Type B pancreatic cell (in vitro differentiated cells): ENCODE data around the gene THSD4. TPM values are rescaled to one million over a fixed set of nuclear protein-coding genes. Genes with fewer than 3 reads are reported as not detected.
"Not testable (repeated sequence)": the region's sequence is repeated elsewhere in the genome, so short reads cannot be mapped to it uniquely, and the experiment has no call there.

Experiments used
- DNase-seq: peaks from one replicate; pipeline ENCODE4 v3.0.0; 2021; ENCODE audit warnings: mixed read lengths; ENCODE audit not compliant: unreplicated experiment; ENCODE audit errors: extremely low spot score
- H3K27ac Mint-ChIP-seq: 2 replicates; pipeline ENCODE4 v1.8.0; 2021; ENCODE audit warnings: mild to moderate bottlenecking, mixed read lengths
- H3K27me3 Mint-ChIP-seq: 2 replicates; pipeline ENCODE4 v1.8.0; 2021; ENCODE audit warnings: mixed read lengths
- H3K36me3 Mint-ChIP-seq: 2 replicates; pipeline ENCODE4 v1.8.0; 2021; ENCODE audit warnings: mixed read lengths
- H3K4me1 Mint-ChIP-seq: one replicate; pipeline ENCODE4 v1.8.0; 2021; ENCODE audit warnings: mixed read lengths; ENCODE audit not compliant: unreplicated experiment
- H3K4me3 Mint-ChIP-seq: 2 replicates; pipeline ENCODE4 v1.8.0; 2021; ENCODE audit warnings: mild to moderate bottlenecking, mixed read lengths
- H3K9me3 Mint-ChIP-seq: 2 replicates; pipeline ENCODE4 v1.8.0; 2021; ENCODE audit warnings: mixed read lengths
- total RNA-seq: library from RNA; stranded (reverse); gene quantifications from 2 replicates; pipeline ENCODE4 v1.2.1, GENCODE V29; 2021; ENCODE audit warnings: low replicate concordance
- TF ChIP-seq, protein P1 (sequence below): fragments of 200-600 bp; sonication (generic); conservative IDR thresholded peaks from 2 replicates; pipeline ENCODE4 v1.5.0; 2021; ENCODE audit warnings: antibody characterized with exemption, mild to moderate bottlenecking

The THSD4 gene
- total RNA-seq, 1 donor from 2014 or later = 43.3 TPM

GRCh38 chr15:71669688-71670087 is 554.4 kb downstream of the THSD4 start:
- H3K27me3 Mint-ChIP-seq = no peaks in the 10 kb centered on the region
- no peaks in the 10 kb centered on the region for H3K4me1 Mint-ChIP-seq
- no peak overlapping the region for H3K27ac Mint-ChIP-seq
- TF ChIP-seq, protein P1, sequence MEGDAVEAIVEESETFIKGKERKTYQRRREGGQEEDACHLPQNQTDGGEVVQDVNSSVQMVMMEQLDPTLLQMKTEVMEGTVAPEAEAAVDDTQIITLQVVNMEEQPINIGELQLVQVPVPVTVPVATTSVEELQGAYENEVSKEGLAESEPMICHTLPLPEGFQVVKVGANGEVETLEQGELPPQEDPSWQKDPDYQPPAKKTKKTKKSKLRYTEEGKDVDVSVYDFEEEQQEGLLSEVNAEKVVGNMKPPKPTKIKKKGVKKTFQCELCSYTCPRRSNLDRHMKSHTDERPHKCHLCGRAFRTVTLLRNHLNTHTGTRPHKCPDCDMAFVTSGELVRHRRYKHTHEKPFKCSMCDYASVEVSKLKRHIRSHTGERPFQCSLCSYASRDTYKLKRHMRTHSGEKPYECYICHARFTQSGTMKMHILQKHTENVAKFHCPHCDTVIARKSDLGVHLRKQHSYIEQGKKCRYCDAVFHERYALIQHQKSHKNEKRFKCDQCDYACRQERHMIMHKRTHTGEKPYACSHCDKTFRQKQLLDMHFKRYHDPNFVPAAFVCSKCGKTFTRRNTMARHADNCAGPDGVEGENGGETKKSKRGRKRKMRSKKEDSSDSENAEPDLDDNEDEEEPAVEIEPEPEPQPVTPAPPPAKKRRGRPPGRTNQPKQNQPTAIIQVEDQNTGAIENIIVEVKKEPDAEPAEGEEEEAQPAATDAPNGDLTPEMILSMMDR = no peak
- DNase-seq = no peak
- peaks cover 15% of the 10 kb centered on the region for H3K36me3 Mint-ChIP-seq
- H3K9me3 Mint-ChIP-seq = peaks cover 9% of the 10 kb centered on the region
- no peak overlapping the region for H3K4me3 Mint-ChIP-seq

- H3K27me3 Mint-ChIP-seq, H3K4me3 Mint-ChIP-seq, H3K4me1 Mint-ChIP-seq, H3K27ac Mint-ChIP-seq, H3K36me3 Mint-ChIP-seq, DNase-seq, H3K9me3 Mint-ChIP-seq: not testable (repeated sequence)
These were observed 555.0 kb downstream of the THSD4 start for GRCh38 chr15:71670222-71670621.

- H3K9me3 Mint-ChIP-seq = peaks cover 3% of the 10 kb centered on the region
- TF ChIP-seq, protein P1 = no peak
- DNase-seq = no peak
- peaks cover 22% of the 10 kb centered on the region for H3K4me1 Mint-ChIP-seq
- no peak overlapping the region for H3K27ac Mint-ChIP-seq
- H3K36me3 Mint-ChIP-seq = peaks cover 4% of the 10 kb centered on the region
- H3K4me3 Mint-ChIP-seq = no peak overlapping the region
- H3K27me3 Mint-ChIP-seq = no peaks in the 10 kb centered on the region
These were observed 559.1 kb downstream of the THSD4 start for GRCh38 chr15:71674354-71674753.

GRCh38 chr15:71677352-71677751 is 562.1 kb downstream of the THSD4 start:
- DNase-seq = no peak
- Mint-ChIP-seq H3K4me1 (peaks cover 40% of the 10 kb centered on the region), H3K27ac (peak overlapping the region; percentile 22), H3K36me3 (no peaks in the 10 kb centered on the region), H3K9me3 (no peaks in the 10 kb centered on the region), H3K4me3 (peak overlapping the region; percentile 11), H3K27me3 (no peaks in the 10 kb centered on the region)
- TF ChIP-seq, protein P1 = no peak

- peaks cover 42% of the 10 kb centered on the region for H3K4me1 Mint-ChIP-seq
- peak overlapping the region; percentile 11 for H3K4me3 Mint-ChIP-seq
- H3K27ac Mint-ChIP-seq = peak overlapping the region; percentile 22
- no peak for DNase-seq
- H3K27me3 Mint-ChIP-seq = no peaks in the 10 kb centered on the region
- no peaks in the 10 kb centered on the region for H3K36me3 Mint-ChIP-seq
- TF ChIP-seq, protein P1 = no peak
- no peaks in the 10 kb centered on the region for H3K9me3 Mint-ChIP-seq
These were observed 562.5 kb downstream of the THSD4 start for GRCh38 chr15:71677766-71678165.

DNA sequence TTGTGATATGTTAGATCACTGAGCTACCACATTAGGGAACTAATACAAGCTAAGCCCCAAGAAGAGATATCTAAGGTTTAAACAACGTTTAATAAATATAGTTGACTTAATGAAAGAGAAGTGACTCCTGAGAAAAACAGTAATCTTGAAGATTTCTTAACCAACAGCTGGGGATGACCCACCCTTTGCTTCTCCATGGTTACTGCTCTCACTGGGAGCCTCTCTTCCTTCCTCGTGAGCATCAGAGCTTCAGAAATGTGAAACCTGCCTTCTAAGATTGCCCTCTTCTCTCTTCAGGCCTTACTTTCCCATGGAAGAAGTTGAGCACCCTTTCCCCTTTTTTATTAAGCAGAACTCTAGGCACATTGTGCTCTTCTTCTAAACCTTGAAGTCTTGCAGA is 562.9 kb downstream of the THSD4 start:
- H3K9me3 Mint-ChIP-seq = no peaks in the 10 kb centered on the region
- DNase-seq = no peak
- H3K4me3 Mint-ChIP-seq = no peak overlapping the region
- no peak overlapping the region for H3K27ac Mint-ChIP-seq
- TF ChIP-seq, protein P1 = no peak
- no peaks in the 10 kb centered on the region for H3K36me3 Mint-ChIP-seq
- H3K4me1 Mint-ChIP-seq = peaks cover 43% of the 10 kb centered on the region
- H3K27me3 Mint-ChIP-seq = no peaks in the 10 kb centered on the region
